ENCODE results near the gene EPB41L3. TPM values are rescaled to one million over a fixed set of nuclear protein-coding genes. Genes with fewer than 3 reads are reported as not detected.

The EPB41L3 gene
- total and polyA plus RNA-seq, 12 donors = 36.5 to 236 (median 140) TPM

- TF ChIP-seq POLR2A (IDR thresholded peaks at IDR 0.05) (no peak), CTCF (IDR thresholded peaks at IDR 0.05) (no peak)
- intact Hi-C loops (cut with DNase I) = no loop called here
- H3K4me1 ChIP-seq (replicated peaks in 1 of 2) = peaks cover 6 to 72% of the 10 kb centered on the region in 2 donors
- H3K36me3 ChIP-seq (replicated peaks in 1 of 2) = no peaks in the 10 kb centered on the region
- no peaks in the 10 kb centered on the region for H3K27me3 ChIP-seq
- no peak overlapping the region for H3K4me3 ChIP-seq
- peak overlapping the region in 1 of 5 donors; percentile 4 for H3K27ac ChIP-seq
- H3K9me3 ChIP-seq (replicated peaks in 1 of 3) = no peaks in the 10 kb centered on the region
- no peak for DNase-seq
- WGBS, 4 donors = 62 to 79% (median 76%) methylated on average over 7 of the region's 7 CpGs
Measured at GRCh38 chr18:5510135-5510846, 33.5 kb downstream of the EPB41L3 start.

- DNase-seq = no peak
- Histone ChIP-seq H3K27me3 (no peaks in the 10 kb centered on the region), H3K36me3 (replicated peaks in 1 of 2) (no peaks in the 10 kb centered on the region), H3K27ac (no peak overlapping the region), H3K4me3 (no peak overlapping the region), H3K9me3 (replicated peaks in 1 of 3) (no peaks in the 10 kb centered on the region), H3K4me1 (replicated peaks in 1 of 2) (peaks cover 6 to 58% of the 10 kb centered on the region in 2 donors)
- intact Hi-C loops (cut with DNase I) = no loop called here
- TF ChIP-seq CTCF (IDR thresholded peaks at IDR 0.05) (no peak), POLR2A (IDR thresholded peaks at IDR 0.05) (no peak)
- 81 to 92% (median 83%) methylated on average over 2 of the region's 2 CpGs for WGBS, 4 donors
Measured at GRCh38 chr18:5508821-5509220, 35.0 kb downstream of the EPB41L3 start.

- no peak for DNase-seq
- TF ChIP-seq POLR2A (IDR thresholded peaks at IDR 0.05) (no peak), CTCF (IDR thresholded peaks at IDR 0.05) (no peak)
- H3K27me3 ChIP-seq = no peaks in the 10 kb centered on the region
- no peak overlapping the region for H3K4me3 ChIP-seq
- no peak overlapping the region for H3K27ac ChIP-seq
- H3K9me3 ChIP-seq (replicated peaks in 1 of 3) = no peaks in the 10 kb centered on the region
- intact Hi-C loops (cut with DNase I) = no loop called here
- no peaks in the 10 kb centered on the region for H3K36me3 ChIP-seq (replicated peaks in 1 of 2)
- WGBS, 4 donors = 30 to 48% (median 45%) methylated on average over 2 of the region's 2 CpGs
- H3K4me1 ChIP-seq (replicated peaks in 1 of 2) = peaks cover 6 to 51% of the 10 kb centered on the region in 2 donors
Measured at GRCh38 chr18:5507756-5508155, 36.0 kb downstream of the EPB41L3 start.

GRCh38 chr18:5506174-5506573, 37.6 kb downstream of the EPB41L3 start:
- Histone ChIP-seq H3K27ac (no peak overlapping the region), H3K4me1 (replicated peaks in 1 of 2) (peaks cover 6 to 42% of the 10 kb centered on the region in 2 donors), H3K27me3 (no peaks in the 10 kb centered on the region), H3K4me3 (no peak overlapping the region), H3K36me3 (replicated peaks in 1 of 2) (no peaks in the 10 kb centered on the region), H3K9me3 (replicated peaks in 1 of 3) (no peaks in the 10 kb centered on the region)
- 94 to 96% (median 95%) methylated on average over 8 of the region's 8 CpGs for whole genome bisulfite sequencing, 4 donors
- TF ChIP-seq CTCF (IDR thresholded peaks at IDR 0.05) (no peak), POLR2A (IDR thresholded peaks at IDR 0.05) (no peak)
- no peak for DNase-seq
- intact Hi-C loops (cut with DNase I) = no loop called here
